Activated CD4-positive, alpha-beta T cell treated with anti-CD3 and anti-CD28 coated beads, Interleukin-2, amount 50 U/mL, for 16 hours (primary cell): Measurements from ENCODE around the gene GGN.
A peak's percentile ranks its signal among the peaks of the same experiment; 100 is the strongest.
"Not testable (repeated sequence)": the region's sequence is repeated elsewhere in the genome, so short reads cannot be mapped to it uniquely, and the experiment has no call there.

Experiments
- DNase-seq: peaks from one replicate; pipeline ENCODE4 v3.0.0-alpha.2; 2020

GGN gene

DNA sequence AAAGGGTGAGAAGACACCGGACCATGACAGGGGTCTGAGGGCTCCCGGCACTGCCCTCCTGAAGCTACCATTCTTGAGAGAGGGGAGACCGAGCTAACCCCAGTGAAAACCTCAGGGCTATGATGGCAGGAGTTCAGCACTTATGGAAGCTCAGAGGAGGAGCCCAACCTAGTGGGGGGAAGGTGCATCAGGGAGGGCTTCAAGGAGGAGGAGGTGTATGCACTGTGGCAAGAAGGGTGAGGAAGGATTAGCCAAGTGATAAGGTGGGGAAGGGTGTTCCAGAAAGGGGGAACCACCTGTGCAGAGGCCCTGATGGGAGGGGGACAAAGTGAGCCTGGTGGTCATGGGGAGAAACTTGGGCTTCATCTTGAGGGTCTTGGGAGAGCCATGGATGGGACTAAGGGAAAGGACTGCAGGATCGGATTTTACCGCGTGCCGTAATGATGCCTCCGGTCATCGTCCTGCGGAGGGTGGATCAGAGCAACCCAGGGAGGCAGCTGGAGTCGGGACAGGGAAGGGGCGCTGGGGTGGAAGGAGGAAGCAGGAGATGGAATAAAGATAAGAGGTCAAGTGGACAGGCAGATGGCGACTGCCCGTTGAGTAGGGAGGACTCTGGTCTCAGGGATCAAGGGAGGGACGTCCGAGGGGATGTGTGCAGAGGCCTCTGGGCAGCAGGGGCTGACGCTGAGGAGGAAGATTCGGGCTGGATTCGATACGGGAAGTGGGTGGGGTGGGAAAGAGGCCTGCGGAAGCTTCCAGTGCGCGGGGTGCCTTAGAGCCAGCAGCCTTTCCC, 26.8 kb downstream of the GGN start:
- no peak for DNase-seq

DNA sequence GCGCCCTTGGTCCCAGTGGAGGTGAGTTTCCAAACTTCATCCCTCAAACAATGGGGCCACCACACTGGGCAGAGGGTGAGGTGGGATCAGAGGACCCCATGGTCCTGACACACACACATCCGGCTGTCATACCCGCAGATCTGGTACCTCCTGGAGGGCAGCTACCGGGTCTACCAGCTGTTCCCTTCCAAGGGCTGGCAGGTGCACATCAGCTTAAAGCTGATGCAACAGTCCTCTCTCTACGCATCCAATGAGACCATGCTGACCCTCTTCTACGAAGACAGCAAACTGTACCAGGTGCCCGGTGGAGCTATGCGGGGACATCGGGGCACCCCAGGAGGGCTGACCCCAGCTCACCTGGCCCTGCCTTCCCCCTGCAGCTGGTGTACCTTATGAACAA, 27.5 kb downstream of the GGN start:
- no peak for DNase-seq

DNA sequence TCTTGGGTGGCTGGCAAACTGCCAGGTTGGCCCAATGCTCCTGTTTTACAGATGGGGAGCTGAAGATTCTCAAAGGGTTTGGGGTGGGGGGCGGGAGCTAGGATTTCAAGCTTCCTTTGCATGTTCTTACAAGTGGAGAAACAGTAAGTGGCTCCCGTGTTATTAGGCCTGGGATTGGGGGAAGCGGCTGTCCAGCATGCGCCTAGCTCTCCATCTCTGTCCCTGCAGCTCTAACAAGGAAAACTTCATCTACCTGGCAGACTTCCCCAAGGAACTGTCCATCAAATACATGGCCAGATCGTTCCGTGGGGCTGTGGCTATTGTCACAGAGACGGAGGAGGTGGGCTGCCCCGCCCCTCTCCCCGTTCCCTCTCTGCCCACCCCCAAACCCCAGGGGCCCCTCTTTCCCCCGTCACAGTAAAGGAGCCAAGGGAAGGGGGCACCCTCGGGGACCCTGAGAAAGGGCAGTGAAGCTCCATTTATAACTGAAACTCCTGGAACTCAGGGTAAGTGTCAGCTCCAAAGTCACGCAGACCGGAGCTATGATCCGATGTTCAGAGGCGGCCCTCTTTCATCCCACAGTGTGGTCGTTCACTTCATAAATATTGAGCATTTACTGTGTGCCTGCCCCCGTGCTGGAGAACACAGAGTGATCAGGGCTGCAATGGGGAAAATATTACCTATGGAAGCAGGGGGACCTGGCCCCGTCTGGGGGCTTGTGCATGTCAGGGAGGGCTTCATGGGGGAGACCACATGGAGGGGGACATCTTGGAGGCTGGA, 28.4 kb downstream of the GGN start:
- no peak for DNase-seq

DNA sequence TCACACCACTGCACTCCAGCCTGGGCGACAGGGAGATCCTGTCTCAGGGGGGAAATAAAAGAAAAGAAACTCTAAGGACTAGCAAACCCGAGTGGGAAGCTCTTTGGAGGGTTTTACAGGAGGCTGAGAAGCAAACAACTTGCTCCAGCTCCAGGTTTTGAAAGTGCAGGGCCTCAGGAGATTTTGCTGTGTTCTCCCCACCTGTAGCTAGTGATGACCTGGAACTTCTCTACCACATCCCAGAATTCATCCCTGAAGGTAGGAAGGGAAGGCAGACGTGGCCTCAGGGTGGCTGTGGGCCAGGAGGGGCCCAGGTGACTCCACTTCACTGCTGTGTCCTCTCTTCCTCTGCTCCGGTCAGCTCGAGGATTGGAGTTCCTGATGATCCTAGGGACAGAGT, 29.8 kb downstream of the GGN start:
- DNase-seq: no peak

DNA sequence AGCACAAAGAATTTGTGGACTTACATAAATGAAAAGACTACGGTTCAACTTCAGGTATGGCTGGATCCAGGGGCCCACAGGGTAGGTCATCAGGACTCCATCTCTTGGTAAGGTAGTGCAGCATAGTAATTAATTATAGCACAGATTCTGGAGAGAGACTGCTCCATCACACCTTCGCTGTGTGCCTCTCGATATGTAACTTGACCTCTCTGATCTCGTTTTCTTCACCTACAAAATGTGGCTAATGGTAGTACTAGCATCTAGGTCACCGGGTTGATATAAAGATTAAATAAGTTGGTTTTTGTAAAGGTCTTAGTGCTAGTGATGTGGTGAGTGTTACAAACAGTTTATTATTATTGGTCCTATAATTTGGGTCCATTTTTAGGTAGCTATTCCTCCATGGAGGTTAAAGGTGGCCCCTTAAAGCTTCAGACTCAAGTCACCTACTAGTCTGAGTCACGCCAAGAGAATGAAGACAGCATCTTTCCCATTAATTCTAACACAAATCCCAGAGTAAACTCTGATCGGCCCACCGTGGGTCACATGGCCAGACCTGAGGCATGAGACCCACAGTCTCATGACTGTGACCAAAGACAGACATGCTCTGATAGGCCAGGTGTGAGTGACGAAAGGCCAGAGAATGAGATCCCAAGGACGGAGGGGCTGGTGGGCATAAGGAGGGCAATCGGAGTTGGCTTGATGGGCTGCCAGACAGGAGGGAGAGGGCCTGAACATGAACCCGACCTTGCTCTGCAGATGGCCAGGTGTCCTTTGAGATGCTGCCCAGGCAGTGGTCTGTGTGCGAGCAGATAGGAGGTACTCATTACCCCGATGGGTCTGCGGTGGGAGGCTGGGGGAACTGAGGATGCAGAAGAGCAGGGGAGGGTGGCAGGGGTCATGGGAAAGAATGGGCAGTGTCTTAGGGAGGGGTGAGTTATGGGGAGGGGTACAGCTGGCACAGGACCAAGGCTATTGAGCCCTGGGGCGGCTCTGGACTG, 31.8 kb downstream of the GGN start:
- DNase-seq: no peak

DNA sequence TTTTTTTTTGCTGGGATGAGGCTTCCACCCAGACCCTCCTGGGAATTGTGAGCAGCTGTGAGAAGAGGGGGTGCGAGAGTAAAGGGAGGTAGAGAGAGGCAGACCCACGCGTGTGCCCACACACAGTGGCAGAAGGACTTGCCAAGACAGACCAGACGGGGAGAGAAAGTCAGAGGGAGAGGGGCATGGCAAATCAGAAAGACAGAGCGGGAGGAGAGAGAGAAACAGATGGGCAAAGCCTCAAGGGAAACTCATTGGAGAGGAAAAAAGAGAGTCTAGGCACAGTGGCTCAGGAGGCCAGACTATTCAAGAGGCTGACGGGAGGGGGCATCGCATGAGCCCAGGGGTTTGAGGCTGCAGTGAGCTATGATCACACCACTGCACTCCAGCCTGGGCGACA, 35.2 kb downstream of the GGN start:
- DNase-seq: no peak

DNA sequence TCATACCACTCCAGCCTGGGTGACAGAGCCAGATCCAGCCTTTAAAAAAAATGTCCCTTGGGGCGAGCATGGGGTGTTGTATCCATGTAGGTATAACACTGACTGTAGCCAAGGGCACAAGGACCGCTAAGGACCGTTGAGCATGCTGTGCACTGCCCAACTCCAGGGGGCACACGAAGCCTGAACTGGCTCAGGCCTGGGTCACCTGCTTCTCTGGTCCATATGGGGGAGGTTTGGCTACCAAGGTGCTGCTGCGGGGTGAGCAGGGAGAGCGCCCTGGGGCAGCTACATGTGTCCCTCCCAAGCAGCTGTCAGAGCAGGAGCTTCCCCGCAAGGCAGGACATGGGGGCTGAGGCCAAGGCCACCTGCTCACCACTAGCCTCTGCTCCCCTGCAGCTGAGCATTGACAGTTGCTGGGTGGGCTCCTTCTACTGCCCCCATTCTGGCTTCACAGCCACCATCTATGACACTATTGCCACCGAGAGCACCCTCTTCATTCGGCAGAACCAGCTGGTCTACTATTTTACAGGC, 35.9 kb downstream of the GGN start:
- DNase-seq: no peak

DNA sequence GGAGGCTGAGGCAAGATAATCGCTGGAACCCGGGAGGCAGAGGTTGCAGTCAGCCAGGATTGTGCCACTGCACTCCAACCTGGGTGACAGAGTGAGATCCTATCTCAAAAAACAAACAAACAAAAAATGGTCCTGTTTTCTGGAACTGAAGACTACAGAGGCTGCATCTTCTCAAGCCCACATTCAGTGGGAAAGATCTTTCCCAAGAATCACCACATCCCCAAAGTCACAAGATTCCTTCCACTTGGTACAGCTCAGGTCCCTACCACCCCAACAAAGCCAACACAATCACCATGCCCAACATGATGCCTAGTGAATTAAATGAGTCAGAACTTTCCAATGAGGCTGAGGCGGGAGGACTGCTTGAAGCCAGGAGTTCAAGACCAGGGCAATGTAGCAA, 37.0 kb downstream of the GGN start:
- DNase-seq: no peak

DNA sequence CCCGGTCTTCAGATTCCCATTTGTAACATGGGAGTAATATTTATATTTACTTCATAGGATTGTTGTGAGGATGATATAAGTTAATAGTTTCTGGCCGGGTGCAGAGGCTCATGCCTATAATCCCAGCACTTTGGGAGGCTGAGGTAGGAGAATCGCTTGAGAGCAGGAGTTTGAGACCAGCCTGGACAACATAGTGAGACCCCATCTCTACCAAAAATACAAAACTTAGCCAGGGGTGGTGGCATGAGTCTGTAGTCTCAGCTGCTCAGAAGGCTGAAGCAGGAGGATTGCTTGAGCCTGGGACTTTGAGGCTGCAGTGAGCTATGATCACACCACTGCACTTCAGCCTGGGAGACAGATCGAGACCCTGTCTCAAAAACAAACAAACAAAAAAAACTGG, 41.0 kb downstream of the GGN start:
- DNase-seq: no peak

DNA sequence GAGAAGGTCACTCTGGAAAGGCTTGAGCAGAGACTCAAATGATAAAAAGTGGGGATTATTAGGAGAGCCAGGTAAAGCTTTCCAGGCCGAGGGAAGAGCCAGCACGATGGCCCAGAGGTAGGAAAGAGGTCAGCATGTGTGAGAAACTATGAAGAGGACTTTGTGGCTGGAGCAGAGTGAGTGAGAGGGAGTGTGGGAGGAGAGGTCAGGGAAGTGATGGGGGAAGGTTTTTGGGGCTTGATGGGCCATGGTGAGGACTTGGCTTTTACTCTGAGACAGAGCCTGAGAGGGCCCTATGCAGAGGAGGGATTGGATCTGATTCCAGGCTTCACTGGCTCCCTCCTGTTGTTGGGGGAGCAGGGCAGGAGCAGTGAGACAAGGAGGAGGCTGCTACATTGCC, 46.9 kb downstream of the GGN start:
- DNase-seq: no peak

DNA sequence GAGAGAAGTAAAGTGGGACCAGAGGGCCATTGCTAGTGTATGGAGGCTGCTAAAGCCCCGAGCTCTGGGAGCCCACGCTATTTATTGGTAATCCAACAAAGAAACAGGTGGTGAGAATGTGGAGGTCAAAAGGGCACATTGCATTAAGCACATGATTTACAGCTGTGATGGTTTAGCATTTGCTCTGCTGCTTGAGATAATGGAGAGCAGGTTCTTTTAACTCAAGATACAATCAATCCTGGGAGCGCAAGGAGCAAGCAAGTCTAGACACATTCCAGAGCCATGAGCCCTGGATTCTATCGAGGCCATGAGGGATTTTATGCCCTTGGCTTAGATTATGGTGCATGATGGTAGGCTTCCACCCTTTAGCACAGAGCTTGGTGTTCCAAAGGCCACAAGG, 48.8 kb downstream of the GGN start:
- not testable (repeated sequence) for DNase-seq

DNA sequence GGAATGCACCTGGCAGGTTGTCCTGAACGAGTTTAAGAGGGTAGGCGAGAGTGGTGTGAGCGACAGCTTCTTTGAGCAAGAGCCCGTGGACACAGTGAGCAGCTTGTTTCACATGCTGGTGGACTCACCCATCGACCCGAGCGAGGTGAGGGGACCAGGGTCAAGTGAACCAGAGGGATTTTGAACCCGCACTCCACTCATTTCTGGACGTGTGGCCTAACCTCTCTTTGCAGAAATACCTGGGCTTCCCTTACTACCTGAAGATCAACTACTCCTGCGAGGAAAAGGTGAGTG, 50.5 kb downstream of the GGN start:
- no peak for DNase-seq

DNA sequence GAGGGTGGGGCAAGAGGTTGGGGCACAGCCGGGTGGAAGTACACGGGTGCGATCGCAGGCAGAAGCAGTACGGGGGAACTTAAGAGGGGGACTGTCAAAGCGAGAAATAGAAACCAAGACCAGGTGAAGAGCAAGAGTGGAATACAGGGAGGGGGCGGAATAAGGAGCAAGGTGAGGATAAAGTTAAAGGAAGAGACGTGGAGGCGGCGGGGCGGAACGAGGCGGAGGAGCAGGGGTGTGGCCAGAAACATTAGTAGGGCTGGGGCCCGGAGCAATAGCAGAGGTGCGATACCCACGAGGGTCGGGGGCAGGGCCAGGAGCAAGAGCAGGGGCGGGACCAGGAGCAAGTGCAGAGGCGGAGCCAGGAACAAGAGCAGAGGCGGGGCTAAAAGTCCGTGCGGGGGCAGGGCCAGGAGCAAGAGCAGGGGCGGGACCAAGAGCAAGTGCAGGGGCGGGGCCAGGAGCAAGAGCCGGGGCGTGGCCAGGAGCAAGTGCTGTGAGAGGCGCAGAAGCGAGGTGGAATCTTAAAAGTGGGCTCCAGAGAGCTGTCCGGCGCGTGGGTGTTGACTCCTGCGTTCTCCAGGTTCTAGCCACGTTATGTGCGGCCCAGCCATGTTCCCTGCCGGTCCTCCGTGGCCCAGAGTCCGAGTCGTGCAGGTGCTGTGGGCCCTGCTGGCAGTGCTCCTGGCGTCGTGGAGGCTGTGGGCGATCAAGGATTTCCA, 51.0 kb downstream of the GGN start:
- peak; percentile 98 for DNase-seq

DNA sequence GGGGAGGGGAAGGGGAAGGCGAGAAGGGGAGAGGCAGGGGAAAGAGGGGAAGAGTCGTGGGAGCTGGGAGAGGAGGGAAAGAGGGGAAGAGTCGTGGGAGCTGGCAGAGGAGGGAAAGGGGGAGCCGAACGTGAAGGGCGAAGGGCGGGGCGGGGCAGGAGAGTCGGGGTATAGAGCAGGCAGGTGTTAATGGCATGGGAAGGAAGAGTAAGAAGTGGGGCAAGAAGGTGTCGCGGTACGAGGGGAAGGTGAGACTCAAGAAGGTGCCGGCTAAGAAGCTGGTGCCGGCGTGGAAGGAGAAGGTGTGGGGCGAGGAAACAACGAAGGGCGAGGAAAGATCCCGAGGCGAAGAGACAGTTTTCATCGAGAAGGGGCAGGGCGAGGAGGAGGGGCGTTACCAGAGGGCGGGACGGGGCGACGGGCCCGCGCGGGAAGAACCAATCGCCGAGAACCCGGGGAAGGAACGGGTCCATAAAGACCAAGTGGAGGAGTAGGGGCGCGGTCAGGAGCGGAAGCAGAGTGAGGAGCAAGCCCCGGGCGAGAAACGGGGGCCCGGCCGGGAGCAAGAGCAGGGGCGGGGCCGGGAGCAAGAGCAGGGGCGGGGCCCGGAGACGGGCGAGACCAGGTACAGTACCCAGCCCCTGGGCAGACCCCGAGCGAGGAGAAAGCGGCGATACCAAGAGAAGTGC, 51.7 kb downstream of the GGN start:
- peak; percentile 98 for DNase-seq
